Measurements from ENCODE around the gene SREBF2. TPM values are rescaled to one million over a fixed set of nuclear protein-coding genes. Genes with fewer than 3 reads are reported as not detected.

Gene SREBF2
- total and polyA plus RNA-seq, 10 of the 15 experiments (the other 5 are each of a cell fraction or from before 2014, with no cell fraction given): 2.4 to 177 (median 78.8) TPM

DNA sequence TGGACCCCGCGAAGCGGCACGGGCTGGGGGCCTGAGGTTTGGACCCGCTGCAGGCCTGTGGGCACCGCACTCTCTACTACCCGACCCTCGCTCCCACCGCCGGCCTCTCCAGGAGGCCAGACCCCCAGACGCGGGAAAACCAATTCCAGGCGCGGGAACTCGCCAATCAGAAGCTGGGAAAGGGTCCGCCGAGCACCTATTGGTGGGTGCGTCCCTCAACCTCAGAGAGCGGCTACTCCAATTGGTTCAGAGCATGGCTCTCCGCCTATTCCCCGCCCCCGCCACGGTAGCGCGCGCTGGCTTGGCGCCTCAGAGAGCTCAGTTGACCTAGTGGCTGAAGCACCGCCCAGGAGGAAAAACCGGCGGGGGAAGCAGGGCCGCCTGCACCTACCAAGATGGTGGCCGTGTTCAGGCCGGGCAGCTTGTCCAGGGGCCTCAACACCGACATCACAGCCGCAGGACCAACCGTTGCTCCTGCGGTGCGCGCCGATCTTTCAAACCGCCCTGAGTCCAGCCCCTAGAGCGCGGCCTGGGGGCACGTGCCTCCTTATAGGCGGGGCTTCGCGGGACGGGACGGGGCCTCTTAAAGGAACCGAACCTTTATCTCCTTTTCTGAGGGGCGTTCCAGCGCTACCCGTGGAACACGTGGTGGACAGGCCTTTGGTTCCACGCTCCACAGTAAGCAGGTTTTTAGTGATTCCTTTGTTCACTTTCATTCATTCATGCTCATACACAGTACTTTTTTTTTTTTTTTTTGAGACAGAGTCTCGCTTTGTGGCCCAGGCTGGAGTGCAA lies 113.9 kb downstream of the SREBF2 start, which contains the start of gene CENPM (continued):
- peak; percentile 55; the same call in 1 of the 2 replicates for TF ChIP-seq POLR2AphosphoS5 (IDR thresholded peaks at IDR 0.05; ENCODE audit: low read length)
- TF ChIP-seq ZBED1 (IDR thresholded peaks at IDR 0.05; ENCODE audit: borderline replicate concordance): no peak
- TF ChIP-seq IRF4 (IDR thresholded peaks at IDR 0.05; ENCODE audit: low read depth, low read length): no peak
- 0 out of 2 replicates have a peak, but pooled peaks have one; percentile 76 for TF ChIP-seq IKZF1 (conservative IDR thresholded peaks at IDR 0.05)
- no peak for TF ChIP-seq HDAC6 (IDR thresholded peaks at IDR 0.05; ENCODE audit: unreplicated experiment)
- TF ChIP-seq, protein P1, sequence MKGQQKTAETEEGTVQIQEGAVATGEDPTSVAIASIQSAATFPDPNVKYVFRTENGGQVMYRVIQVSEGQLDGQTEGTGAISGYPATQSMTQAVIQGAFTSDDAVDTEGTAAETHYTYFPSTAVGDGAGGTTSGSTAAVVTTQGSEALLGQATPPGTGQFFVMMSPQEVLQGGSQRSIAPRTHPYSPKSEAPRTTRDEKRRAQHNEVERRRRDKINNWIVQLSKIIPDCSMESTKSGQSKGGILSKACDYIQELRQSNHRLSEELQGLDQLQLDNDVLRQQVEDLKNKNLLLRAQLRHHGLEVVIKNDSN (IDR thresholded peaks at IDR 0.05; ENCODE audit: borderline replicate concordance, extremely low read length, insufficient read depth, low read depth, low read length): peak; percentile 95
- 0 out of 2 replicates have a peak, but pooled peaks have one; percentile 17 for TF ChIP-seq NR2F1 (conservative IDR thresholded peaks at IDR 0.05)
- no peak for TF ChIP-seq MYB (IDR thresholded peaks at IDR 0.05; ENCODE audit: borderline replicate concordance, low read depth, low read length)
- peak; percentile 33; the same call in 1 of the 2 replicates for TF ChIP-seq ZNF207 (IDR thresholded peaks at IDR 0.05; ENCODE audit: borderline replicate concordance)
- TF ChIP-seq SRF (IDR thresholded peaks at IDR 0.05; ENCODE audit: low read depth in 2 of 2, low read length in 2 of 2): no peak
- TF ChIP-seq NFIC (IDR thresholded peaks at IDR 0.05; ENCODE audit: low read depth, low read length): no peak
- no peak for TF ChIP-seq ZNF622 (IDR thresholded peaks at IDR 0.05)
- TF ChIP-seq, protein P2, sequence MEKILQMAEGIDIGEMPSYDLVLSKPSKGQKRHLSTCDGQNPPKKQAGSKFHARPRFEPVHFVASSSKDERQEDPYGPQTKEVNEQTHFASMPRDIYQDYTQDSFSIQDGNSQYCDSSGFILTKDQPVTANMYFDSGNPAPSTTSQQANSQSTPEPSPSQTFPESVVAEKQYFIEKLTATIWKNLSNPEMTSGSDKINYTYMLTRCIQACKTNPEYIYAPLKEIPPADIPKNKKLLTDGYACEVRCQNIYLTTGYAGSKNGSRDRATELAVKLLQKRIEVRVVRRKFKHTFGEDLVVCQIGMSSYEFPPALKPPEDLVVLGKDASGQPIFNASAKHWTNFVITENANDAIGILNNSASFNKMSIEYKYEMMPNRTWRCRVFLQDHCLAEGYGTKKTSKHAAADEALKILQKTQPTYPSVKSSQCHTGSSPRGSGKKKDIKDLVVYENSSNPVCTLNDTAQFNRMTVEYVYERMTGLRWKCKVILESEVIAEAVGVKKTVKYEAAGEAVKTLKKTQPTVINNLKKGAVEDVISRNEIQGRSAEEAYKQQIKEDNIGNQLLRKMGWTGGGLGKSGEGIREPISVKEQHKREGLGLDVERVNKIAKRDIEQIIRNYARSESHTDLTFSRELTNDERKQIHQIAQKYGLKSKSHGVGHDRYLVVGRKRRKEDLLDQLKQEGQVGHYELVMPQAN (conservative IDR thresholded peaks at IDR 0.05): peak; percentile 100
- no peak for TF ChIP-seq SIX5 (IDR thresholded peaks at IDR 0.05; ENCODE audit: low read depth, low read length, severe bottlenecking)
- no peak for TF ChIP-seq NRF1 (conservative IDR thresholded peaks at IDR 0.05; ENCODE audit: low read depth, low read length)
- no peak for TF ChIP-seq TBL1XR1 (IDR thresholded peaks at IDR 0.05; ENCODE audit: low read depth, low read length)
- TF ChIP-seq KAT2A (conservative IDR thresholded peaks at IDR 0.05; ENCODE audit: control insufficient read depth, low read depth, low read length): no peak
- TF ChIP-seq, protein P3, sequence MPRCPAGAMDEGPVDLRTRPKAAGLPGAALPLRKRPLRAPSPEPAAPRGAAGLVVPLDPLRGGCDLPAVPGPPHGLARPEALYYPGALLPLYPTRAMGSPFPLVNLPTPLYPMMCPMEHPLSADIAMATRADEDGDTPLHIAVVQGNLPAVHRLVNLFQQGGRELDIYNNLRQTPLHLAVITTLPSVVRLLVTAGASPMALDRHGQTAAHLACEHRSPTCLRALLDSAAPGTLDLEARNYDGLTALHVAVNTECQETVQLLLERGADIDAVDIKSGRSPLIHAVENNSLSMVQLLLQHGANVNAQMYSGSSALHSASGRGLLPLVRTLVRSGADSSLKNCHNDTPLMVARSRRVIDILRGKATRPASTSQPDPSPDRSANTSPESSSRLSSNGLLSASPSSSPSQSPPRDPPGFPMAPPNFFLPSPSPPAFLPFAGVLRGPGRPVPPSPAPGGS (IDR thresholded peaks at IDR 0.05; ENCODE audit: borderline replicate concordance, insufficient read depth, low read depth, low read length, poor library complexity, severe bottlenecking): no peak
- TF ChIP-seq, protein P4, sequence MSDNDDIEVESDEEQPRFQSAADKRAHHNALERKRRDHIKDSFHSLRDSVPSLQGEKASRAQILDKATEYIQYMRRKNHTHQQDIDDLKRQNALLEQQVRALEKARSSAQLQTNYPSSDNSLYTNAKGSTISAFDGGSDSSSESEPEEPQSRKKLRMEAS (IDR thresholded peaks at IDR 0.05; ENCODE audit: low read depth, low read length): peak; percentile 97
- TF ChIP-seq NFYB (IDR thresholded peaks at IDR 0.05; ENCODE audit: insufficient read depth, low read depth, low read length): peak; percentile 99
- peak; percentile 29; the same call in 1 of the 2 replicates for TF ChIP-seq EED (IDR thresholded peaks at IDR 0.05; ENCODE audit: low read depth)
- TF ChIP-seq, protein P5, sequence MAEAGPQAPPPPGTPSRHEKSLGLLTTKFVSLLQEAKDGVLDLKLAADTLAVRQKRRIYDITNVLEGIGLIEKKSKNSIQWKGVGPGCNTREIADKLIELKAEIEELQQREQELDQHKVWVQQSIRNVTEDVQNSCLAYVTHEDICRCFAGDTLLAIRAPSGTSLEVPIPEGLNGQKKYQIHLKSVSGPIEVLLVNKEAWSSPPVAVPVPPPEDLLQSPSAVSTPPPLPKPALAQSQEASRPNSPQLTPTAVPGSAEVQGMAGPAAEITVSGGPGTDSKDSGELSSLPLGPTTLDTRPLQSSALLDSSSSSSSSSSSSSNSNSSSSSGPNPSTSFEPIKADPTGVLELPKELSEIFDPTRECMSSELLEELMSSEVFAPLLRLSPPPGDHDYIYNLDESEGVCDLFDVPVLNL (IDR thresholded peaks at IDR 0.05; ENCODE audit: low read depth, low read length): peak; percentile 90
- TF ChIP-seq HDGF (IDR thresholded peaks at IDR 0.05): peak; percentile 50; the same call in 1 of the 2 replicates
- TF ChIP-seq IKZF2 (IDR thresholded peaks at IDR 0.05): peak in 1 of 2 experiments; percentile 33; a peak in 2 of 4 replicates
- TF ChIP-seq SP1 (IDR thresholded peaks at IDR 0.05; ENCODE audit: low read depth, low read length): peak; percentile 98
